ENCODE measurements around the gene PNMT.

Gene PNMT

DNA sequence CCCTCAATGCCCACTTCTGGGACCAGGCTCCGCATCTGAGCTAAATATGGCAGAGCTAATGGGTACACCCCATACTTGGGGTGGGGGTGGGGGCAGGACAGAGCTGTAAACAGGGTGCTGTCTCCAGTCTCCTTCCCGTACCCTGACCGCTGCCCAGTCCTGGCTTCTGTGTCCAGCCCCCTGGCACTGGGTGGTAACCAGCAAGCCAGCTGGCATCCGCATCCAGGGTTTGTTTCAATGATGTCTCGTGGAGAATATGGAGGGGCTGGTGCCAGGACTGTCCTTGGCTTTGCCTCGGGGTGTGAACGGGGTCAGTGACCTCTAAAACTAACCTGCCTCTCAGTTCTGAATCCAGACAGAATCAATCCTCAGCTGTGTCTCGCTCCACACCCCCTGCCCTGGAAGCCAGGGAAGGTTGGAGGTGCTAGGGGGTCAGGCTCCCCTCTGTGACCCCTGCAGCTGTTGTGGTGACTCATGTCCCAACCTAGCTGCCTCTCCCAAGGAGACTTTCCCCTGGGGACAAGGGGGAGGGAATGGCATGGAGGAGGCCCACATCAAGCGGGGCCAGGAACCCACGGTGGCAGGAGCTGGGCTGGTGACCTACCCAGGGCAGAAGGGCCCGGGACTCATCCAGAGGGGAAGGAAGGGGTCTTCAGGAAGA, 1.5 kb upstream of the PNMT start:
- ChIA-PET POLR2A (interaction anchor here (0.6 to 1.4 kb wide), 6 partner anchors 9 to 63 kb away, joined by 3 to 5 read pairs (median 4); partner anchors contain the start of gene ERBB2), CTCF (interaction anchor here (0.6 to 11.6 kb wide), 10 partner anchors 15 to 139 kb away, joined by 3 to 168 read pairs (median 3); partner anchors contain the start of gene PPP1R1B)
- Histone ChIP-seq H3K9me3 (ENCODE audit: control insufficient read depth, insufficient read depth, low read depth, low read length) (no peaks in the 10 kb centered on the region), H3K4me3 (ENCODE audit: low read depth, low read length) (no peak overlapping the region), H3K27ac (ENCODE audit: extremely low read depth, low read depth, low read length) (no peak overlapping the region), H3K4me1 (ENCODE audit: control insufficient read depth, insufficient read depth, low read length) (peaks cover 9% of the 10 kb centered on the region), H3K36me3 (ENCODE audit: control insufficient read depth in 2 of 2, insufficient read depth in 1 of 2, low read length in 2 of 2) (peaks cover 0 to 13% of the 10 kb centered on the region in 2 experiments; a peak in 1 of 3 replicates)
- TF ChIP-seq, protein P1, sequence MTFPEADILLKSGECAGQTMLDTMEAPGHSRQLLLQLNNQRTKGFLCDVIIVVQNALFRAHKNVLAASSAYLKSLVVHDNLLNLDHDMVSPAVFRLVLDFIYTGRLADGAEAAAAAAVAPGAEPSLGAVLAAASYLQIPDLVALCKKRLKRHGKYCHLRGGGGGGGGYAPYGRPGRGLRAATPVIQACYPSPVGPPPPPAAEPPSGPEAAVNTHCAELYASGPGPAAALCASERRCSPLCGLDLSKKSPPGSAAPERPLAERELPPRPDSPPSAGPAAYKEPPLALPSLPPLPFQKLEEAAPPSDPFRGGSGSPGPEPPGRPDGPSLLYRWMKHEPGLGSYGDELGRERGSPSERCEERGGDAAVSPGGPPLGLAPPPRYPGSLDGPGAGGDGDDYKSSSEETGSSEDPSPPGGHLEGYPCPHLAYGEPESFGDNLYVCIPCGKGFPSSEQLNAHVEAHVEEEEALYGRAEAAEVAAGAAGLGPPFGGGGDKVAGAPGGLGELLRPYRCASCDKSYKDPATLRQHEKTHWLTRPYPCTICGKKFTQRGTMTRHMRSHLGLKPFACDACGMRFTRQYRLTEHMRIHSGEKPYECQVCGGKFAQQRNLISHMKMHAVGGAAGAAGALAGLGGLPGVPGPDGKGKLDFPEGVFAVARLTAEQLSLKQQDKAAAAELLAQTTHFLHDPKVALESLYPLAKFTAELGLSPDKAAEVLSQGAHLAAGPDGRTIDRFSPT (tag by site-specific recombination; IDR thresholded peaks at IDR 0.05) = 0 out of 2 replicates have a peak, but pooled peaks have one; percentile 7
- TF ChIP-seq ZEB2 (tag by site-specific recombination; IDR thresholded peaks at IDR 0.05) = no peak
- no peak for TF ChIP-seq ZNF16 (tag by site-specific recombination; IDR thresholded peaks at IDR 0.05; ENCODE audit: low read depth)
- TF ChIP-seq BCL11B (tag by site-specific recombination; IDR thresholded peaks at IDR 0.05; ENCODE audit: low read depth) = peak; percentile 31; the same call in 1 of the 2 replicates
- 0 out of 2 replicates have a peak, but pooled peaks have one; percentile 70 for TF ChIP-seq BCL11A (tag by site-specific recombination; IDR thresholded peaks at IDR 0.05; ENCODE audit: low read depth)
- peak; percentile 83 for TF ChIP-seq IKZF3 (tag by site-specific recombination; IDR thresholded peaks at IDR 0.05)
- TF ChIP-seq ZFP69B (tag by site-specific recombination; IDR thresholded peaks at IDR 0.05) = 0 out of 2 replicates have a peak, but pooled peaks have one; percentile 11
- TF ChIP-seq ZNF423 (tag by site-specific recombination; IDR thresholded peaks at IDR 0.05) = 0 out of 2 replicates have a peak, but pooled peaks have one; percentile 38
- peak; percentile 29; the same call in 1 of the 2 replicates for TF ChIP-seq SP7 (tag by site-specific recombination; IDR thresholded peaks at IDR 0.05)
- peak; percentile 88 for TF ChIP-seq GLIS2 (tag by site-specific recombination; IDR thresholded peaks at IDR 0.05)
- no peak for TF ChIP-seq ZNF792 (tag by site-specific recombination; IDR thresholded peaks at IDR 0.05)
- no peak for TF ChIP-seq ZNF274 (IDR thresholded peaks at IDR 0.05; ENCODE audit: low read length)
- no peak for TF ChIP-seq ZNF274 (tag by site-specific recombination; IDR thresholded peaks at IDR 0.05; ENCODE audit: borderline replicate concordance)
- TF ChIP-seq ZIC2 (tag by site-specific recombination; IDR thresholded peaks at IDR 0.05) = peak; percentile 97
- peak; percentile 99 for TF ChIP-seq GLIS1 (tag by site-specific recombination; IDR thresholded peaks at IDR 0.05)
- TF ChIP-seq, protein P2, sequence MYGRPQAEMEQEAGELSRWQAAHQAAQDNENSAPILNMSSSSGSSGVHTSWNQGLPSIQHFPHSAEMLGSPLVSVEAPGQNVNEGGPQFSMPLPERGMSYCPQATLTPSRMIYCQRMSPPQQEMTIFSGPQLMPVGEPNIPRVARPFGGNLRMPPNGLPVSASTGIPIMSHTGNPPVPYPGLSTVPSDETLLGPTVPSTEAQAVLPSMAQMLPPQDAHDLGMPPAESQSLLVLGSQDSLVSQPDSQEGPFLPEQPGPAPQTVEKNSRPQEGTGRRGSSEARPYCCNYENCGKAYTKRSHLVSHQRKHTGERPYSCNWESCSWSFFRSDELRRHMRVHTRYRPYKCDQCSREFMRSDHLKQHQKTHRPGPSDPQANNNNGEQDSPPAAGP (tag by site-specific recombination; IDR thresholded peaks at IDR 0.05) = peak; percentile 57

DNA sequence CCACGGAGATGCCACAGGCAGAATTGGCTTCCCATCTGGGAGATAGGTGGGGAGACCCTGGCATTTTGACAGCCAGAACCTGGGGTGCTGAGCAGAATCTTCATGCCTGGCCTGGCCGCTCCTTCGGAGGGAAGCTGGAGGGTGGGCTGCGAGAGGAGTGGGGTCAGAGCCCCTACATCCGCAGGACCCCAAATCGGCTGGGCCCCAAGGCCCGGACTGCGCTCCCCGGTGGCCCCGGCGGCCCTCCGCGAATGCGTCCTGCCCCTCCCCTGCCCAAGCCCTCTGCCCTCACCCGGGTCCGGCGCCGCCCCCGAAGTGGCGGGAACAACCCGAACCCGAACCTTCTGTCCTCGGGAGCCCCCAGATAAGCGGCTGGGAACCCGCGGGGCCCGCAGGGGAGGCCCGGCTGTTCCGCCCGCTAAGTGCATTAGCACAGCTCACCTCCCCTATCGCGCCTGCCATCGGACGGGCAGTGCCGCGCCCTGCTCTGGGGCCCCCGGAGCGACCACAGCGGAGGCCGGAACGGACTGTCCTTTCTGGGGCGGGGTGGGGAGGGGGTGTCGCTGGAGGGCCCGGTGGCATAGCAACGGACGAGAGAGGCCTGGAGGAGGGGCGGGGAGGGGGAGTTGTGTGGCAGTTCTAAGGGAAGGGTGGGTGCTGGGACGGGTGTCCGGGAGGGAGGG, 850 bp upstream of the PNMT start:
- no peaks in the 10 kb centered on the region for H3K9me3 ChIP-seq (ENCODE audit: control insufficient read depth, insufficient read depth, low read depth, low read length)
- H3K4me3 ChIP-seq (ENCODE audit: low read depth, low read length) = no peak overlapping the region
- H3K4me1 ChIP-seq (ENCODE audit: control insufficient read depth, insufficient read depth, low read length) = peaks cover 9% of the 10 kb centered on the region
- TF ChIP-seq OSR2 (tag by site-specific recombination; IDR thresholded peaks at IDR 0.05) (no peak), KLF1 (tag by site-specific recombination; IDR thresholded peaks at IDR 0.05) (peak; percentile 8; the same call in 1 of the 2 replicates), ZNF341 (tag by site-specific recombination; IDR thresholded peaks at IDR 0.05; ENCODE audit: low read depth) (peak; percentile 85), ZNF654 (tag by site-specific recombination; IDR thresholded peaks at IDR 0.05; ENCODE audit: low read depth) (no peak)
- no peak overlapping the region for H3K27ac ChIP-seq (ENCODE audit: extremely low read depth, low read depth, low read length)
- ChIA-PET POLR2A (interaction anchor here (0.6 to 1.4 kb wide), 5 partner anchors 9 to 62 kb away, joined by 3 to 5 read pairs (median 4); partner anchors contain the start of gene ERBB2), CTCF (interaction anchor here (1.2 to 11.6 kb wide), 7 partner anchors 7 to 63 kb away, joined by 3 to 168 read pairs (median 7); partner anchors contain the start of genes MIEN1 and PPP1R1B)
- H3K36me3 ChIP-seq (ENCODE audit: control insufficient read depth in 2 of 2, insufficient read depth in 1 of 2, low read length in 2 of 2) = peaks cover 0 to 7% of the 10 kb centered on the region in 2 experiments; a peak in 1 of 3 replicates
